Dendritic cell treated with granulocyte-macrophage colony-stimulating factor and Interleukin-4, amounts not matched to agents 40 ng/mL and 50 ng/mL, for 4 days (primary cell): ENCODE measurements around the gene RRM2.
"Not testable (repeated sequence)": the region's sequence is repeated elsewhere in the genome, so short reads cannot be mapped to it uniquely, and the experiment has no call there.

ENCODE experiments used
- H3K27ac Mint-ChIP-seq: one replicate; pipeline ENCODE4 v1.8.0; 2022; ENCODE audit warnings: mild to moderate bottlenecking, mixed read lengths
- H3K27me3 Mint-ChIP-seq: one replicate; pipeline ENCODE4 v1.8.0; 2022; ENCODE audit warnings: mild to moderate bottlenecking, mixed read lengths
- H3K36me3 Mint-ChIP-seq: one replicate; pipeline ENCODE4 v1.8.0; 2022; ENCODE audit warnings: low read depth, mixed read lengths
- H3K4me1 Mint-ChIP-seq: one replicate; pipeline ENCODE4 v1.8.0; 2022; ENCODE audit warnings: low read depth, mixed read lengths
- H3K4me3 Mint-ChIP-seq: one replicate; pipeline ENCODE4 v1.8.0; 2022; ENCODE audit warnings: mild to moderate bottlenecking, moderate library complexity, mixed read lengths
- H3K9me3 Mint-ChIP-seq: one replicate; pipeline ENCODE4 v1.8.0; 2022; ENCODE audit warnings: mixed read lengths
- intact Hi-C: fragments of 100-400 bp; cut with micrococcal nuclease; formaldehyde crosslinking; loops from one replicate; pipeline ENCODE4 v1.15.0; 2022

Gene RRM2

GRCh38 chr2:10145519-10146357 is 23.2 kb downstream of the RRM2 start:
- no peak overlapping the region for H3K27ac Mint-ChIP-seq
- intact Hi-C loops = no loop called here
- no peaks in the 10 kb centered on the region for H3K27me3 Mint-ChIP-seq
- no peaks in the 10 kb centered on the region for H3K9me3 Mint-ChIP-seq
- no peaks in the 10 kb centered on the region for H3K36me3 Mint-ChIP-seq
- no peak overlapping the region for H3K4me3 Mint-ChIP-seq
- H3K4me1 Mint-ChIP-seq = no peaks in the 10 kb centered on the region

- H3K4me1 Mint-ChIP-seq = no peaks in the 10 kb centered on the region
- no peaks in the 10 kb centered on the region for H3K9me3 Mint-ChIP-seq
- no peaks in the 10 kb centered on the region for H3K27me3 Mint-ChIP-seq
- no peak overlapping the region for H3K27ac Mint-ChIP-seq
- no peaks in the 10 kb centered on the region for H3K36me3 Mint-ChIP-seq
- intact Hi-C loops = no loop called here
- no peak overlapping the region for H3K4me3 Mint-ChIP-seq
Observed at GRCh38 chr2:10146366-10147005, 23.9 kb downstream of the RRM2 start.

DNA sequence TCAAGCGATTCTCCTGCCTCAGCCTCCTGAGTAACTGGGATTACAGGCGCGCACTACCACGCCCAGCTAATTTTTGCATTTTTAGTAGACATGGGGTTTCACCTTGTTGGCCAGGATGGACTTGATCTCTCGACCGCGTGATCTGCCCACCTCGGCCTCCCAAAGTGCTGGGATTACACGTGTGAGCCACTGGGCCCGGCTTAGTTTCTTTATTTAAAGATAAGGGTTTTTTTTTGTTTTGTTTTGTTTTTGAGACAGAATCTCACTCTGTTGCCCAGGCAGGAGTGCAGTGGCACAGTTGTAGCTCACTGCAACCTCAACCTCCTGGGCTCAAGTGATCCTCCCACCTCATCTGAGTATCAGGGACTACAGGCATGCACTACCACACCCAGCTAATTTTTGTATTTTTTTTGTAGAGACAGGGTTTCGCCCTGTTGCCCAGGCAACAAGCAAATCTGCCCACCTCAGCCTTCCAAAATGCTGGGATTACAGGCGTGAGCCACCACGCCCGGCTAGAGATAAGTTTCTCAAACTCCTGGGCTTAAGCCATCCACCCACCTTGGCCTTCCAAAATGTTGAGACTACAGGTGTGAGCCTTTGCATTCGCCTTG is 24.6 kb downstream of the RRM2 start:
- H3K4me1 Mint-ChIP-seq, H3K4me3 Mint-ChIP-seq, intact Hi-C loops, H3K9me3 Mint-ChIP-seq, H3K27me3 Mint-ChIP-seq, H3K36me3 Mint-ChIP-seq, H3K27ac Mint-ChIP-seq: not testable (repeated sequence)

DNA sequence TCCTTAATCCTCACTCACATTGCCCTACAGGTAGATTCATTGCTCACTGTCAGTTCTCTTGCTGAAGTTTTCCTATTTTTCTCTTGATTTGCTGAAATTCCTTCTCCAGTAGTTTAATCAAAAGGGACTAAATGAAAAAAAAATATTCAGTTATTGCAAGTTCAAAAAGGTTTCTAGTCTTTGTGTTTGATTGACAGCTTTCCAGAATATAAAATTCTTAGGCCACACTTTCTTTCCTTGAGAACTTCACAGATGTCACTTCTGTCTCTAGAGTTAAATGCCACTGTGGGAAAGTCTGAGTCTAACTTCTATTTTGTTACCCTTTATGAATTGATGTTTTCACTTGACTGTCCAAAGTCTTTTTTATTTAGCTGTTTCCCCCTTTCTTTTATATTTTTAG is 25.7 kb downstream of the RRM2 start:
- Mint-ChIP-seq H3K27me3 (no peaks in the 10 kb centered on the region), H3K4me1 (no peaks in the 10 kb centered on the region), H3K9me3 (no peaks in the 10 kb centered on the region), H3K4me3 (no peak overlapping the region), H3K36me3 (no peaks in the 10 kb centered on the region), H3K27ac (no peak overlapping the region)
- intact Hi-C loops = no loop called here

GRCh38 chr2:10149635-10150034 is 27.1 kb downstream of the RRM2 start:
- H3K27ac Mint-ChIP-seq = no peak overlapping the region
- H3K36me3 Mint-ChIP-seq = no peaks in the 10 kb centered on the region
- no peak overlapping the region for H3K4me3 Mint-ChIP-seq
- H3K9me3 Mint-ChIP-seq = no peaks in the 10 kb centered on the region
- intact Hi-C loops = no loop called here
- H3K4me1 Mint-ChIP-seq = no peaks in the 10 kb centered on the region
- H3K27me3 Mint-ChIP-seq = no peaks in the 10 kb centered on the region

DNA sequence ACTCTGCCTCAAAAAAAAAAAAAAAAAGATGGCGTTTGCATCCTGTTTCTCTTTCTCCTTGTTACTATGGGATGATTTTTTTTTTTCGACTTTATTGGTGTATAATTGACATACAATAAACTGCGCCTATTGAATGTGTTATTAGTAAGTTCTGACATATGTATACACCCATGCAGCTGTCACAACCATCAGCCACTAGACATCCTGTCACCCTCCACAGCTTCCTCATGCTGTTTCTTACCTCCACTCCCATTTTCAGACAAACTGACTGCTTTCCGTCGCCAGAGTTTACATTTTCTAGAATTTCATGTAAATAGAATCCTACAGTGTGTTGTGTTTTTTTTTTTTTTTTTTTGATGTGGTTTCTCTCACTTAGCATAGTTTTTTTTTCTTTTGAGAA is 27.9 kb downstream of the RRM2 start:
- intact Hi-C loops = no loop called here
- no peaks in the 10 kb centered on the region for H3K4me1 Mint-ChIP-seq
- no peaks in the 10 kb centered on the region for H3K36me3 Mint-ChIP-seq
- H3K9me3 Mint-ChIP-seq = no peaks in the 10 kb centered on the region
- no peak overlapping the region for H3K4me3 Mint-ChIP-seq
- no peaks in the 10 kb centered on the region for H3K27me3 Mint-ChIP-seq
- H3K27ac Mint-ChIP-seq = no peak overlapping the region

DNA sequence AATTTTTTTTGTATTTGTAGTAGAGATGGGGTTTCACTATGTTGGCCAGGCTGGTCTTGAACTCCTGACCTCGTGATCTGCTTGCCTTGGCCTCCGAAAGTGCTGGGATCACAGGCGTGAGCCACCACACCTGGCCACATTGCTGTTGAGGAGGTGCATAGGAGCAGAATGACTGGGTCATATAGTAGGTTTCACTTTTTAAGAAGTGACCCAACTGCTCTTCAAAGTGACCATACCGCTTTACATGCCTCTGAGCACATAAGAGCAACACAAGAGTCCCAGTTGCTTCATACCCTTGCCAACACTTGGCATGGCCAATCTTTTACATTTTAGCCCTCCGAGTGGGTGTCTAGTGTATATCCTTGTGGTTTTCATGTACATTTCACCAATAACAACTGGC is 28.9 kb downstream of the RRM2 start:
- H3K9me3 Mint-ChIP-seq = no peaks in the 10 kb centered on the region
- intact Hi-C loops = no loop called here
- no peak overlapping the region for H3K27ac Mint-ChIP-seq
- no peaks in the 10 kb centered on the region for H3K4me1 Mint-ChIP-seq
- H3K27me3 Mint-ChIP-seq = no peaks in the 10 kb centered on the region
- no peak overlapping the region for H3K4me3 Mint-ChIP-seq
- no peaks in the 10 kb centered on the region for H3K36me3 Mint-ChIP-seq

DNA sequence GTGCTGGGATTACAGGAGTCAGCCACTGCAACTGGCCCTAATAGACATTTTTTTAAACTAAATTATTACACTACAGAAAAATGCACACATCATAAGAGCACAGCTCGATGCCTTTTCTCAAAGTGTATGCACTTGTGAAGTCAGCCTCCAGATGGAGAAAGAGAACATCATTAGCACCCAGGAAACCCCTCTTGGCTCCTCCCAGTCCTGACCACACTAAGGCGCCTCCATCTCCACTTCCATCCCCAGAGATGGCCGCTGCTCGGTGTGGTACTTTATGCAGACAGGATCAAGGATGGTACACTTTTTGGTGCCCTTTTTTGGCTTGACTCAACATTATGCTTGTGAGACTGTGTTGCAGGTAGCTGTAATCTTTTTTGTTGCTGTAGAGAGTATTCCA is 34.8 kb downstream of the RRM2 start:
- peaks cover 14% of the 10 kb centered on the region for H3K36me3 Mint-ChIP-seq
- H3K4me3 Mint-ChIP-seq = no peak overlapping the region
- H3K27me3 Mint-ChIP-seq = no peaks in the 10 kb centered on the region
- intact Hi-C loops = no loop called here
- no peaks in the 10 kb centered on the region for H3K4me1 Mint-ChIP-seq
- H3K27ac Mint-ChIP-seq = no peak overlapping the region
- no peaks in the 10 kb centered on the region for H3K9me3 Mint-ChIP-seq

DNA sequence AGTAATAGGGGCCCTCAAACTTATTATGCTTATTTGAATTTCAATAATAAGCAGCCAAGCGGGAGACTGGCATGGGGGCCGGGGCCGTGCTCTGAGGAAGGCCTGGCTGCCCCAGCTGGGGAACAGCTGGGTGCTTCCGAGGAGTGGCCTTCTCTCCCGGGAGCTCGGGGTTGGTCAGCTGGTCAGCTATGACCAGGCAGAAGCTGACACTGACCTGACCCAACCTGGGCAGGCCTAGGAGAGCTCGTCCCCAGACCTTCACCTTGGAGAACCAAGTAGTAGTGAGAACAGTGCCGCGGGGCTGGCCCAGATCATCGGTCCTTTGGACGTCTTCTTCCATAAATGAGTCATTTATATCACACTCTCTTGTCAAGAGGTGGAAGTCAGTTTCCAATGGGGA is 36.1 kb downstream of the RRM2 start:
- Mint-ChIP-seq H3K36me3 (peaks cover 14% of the 10 kb centered on the region), H3K27ac (no peak overlapping the region), H3K4me1 (peaks cover 1% of the 10 kb centered on the region), H3K9me3 (no peaks in the 10 kb centered on the region), H3K4me3 (no peak overlapping the region), H3K27me3 (no peaks in the 10 kb centered on the region)
- intact Hi-C loops = no loop called here

- Mint-ChIP-seq H3K9me3 (no peaks in the 10 kb centered on the region), H3K36me3 (peaks cover 14% of the 10 kb centered on the region), H3K27ac (no peak overlapping the region)
Observed at GRCh38 chr2:10159086-10159485, 36.5 kb downstream of the RRM2 start.

DNA sequence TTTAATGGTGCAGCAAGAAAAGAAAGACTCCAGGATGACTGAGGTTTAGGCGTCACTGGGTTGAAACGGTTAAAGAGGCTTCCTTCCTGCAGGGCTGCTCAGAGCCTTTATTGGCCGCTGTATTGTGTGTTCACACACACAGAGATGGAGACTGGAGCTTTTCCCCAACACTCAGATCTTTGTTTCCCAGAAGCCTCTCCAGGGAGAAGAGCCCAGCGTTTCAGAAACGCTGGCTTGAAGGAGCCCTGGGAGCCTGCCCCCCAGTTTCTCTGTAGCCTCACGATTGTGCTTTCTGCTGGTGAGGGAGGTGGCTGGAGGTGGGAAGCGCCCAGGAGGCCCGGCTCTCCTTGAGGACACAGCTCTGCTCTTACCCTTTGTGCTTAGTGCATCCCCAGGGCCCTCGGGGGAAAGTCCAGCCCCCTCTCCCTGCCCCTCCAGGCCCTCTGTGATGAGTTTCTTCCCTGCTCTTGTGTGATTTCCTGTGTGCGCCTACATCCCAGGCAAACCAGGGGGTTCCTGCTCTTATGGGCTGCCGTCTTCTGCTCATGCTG is 37.1 kb downstream of the RRM2 start:
- no peak overlapping the region for H3K27ac Mint-ChIP-seq
- intact Hi-C loops = no loop called here
- peaks cover 14% of the 10 kb centered on the region for H3K36me3 Mint-ChIP-seq
- peaks cover 6% of the 10 kb centered on the region for H3K4me1 Mint-ChIP-seq
- no peaks in the 10 kb centered on the region for H3K9me3 Mint-ChIP-seq
- H3K4me3 Mint-ChIP-seq = no peak overlapping the region
- no peaks in the 10 kb centered on the region for H3K27me3 Mint-ChIP-seq

More at GRCh38 chr2:10159086-10159485, 36.5 kb downstream of the RRM2 start:
- intact Hi-C loops = no loop called here
- peaks cover 5% of the 10 kb centered on the region for H3K4me1 Mint-ChIP-seq
- H3K27me3 Mint-ChIP-seq = no peaks in the 10 kb centered on the region
- no peak overlapping the region for H3K4me3 Mint-ChIP-seq

GRCh38 chr2:10160203-10160955 is 37.8 kb downstream of the RRM2 start:
- H3K9me3 Mint-ChIP-seq = no peaks in the 10 kb centered on the region
- H3K36me3 Mint-ChIP-seq = peaks cover 14% of the 10 kb centered on the region
- peaks cover 6% of the 10 kb centered on the region for H3K4me1 Mint-ChIP-seq
- intact Hi-C loops = no loop called here
- no peaks in the 10 kb centered on the region for H3K27me3 Mint-ChIP-seq
- no peak overlapping the region for H3K27ac Mint-ChIP-seq
- no peak overlapping the region for H3K4me3 Mint-ChIP-seq

DNA sequence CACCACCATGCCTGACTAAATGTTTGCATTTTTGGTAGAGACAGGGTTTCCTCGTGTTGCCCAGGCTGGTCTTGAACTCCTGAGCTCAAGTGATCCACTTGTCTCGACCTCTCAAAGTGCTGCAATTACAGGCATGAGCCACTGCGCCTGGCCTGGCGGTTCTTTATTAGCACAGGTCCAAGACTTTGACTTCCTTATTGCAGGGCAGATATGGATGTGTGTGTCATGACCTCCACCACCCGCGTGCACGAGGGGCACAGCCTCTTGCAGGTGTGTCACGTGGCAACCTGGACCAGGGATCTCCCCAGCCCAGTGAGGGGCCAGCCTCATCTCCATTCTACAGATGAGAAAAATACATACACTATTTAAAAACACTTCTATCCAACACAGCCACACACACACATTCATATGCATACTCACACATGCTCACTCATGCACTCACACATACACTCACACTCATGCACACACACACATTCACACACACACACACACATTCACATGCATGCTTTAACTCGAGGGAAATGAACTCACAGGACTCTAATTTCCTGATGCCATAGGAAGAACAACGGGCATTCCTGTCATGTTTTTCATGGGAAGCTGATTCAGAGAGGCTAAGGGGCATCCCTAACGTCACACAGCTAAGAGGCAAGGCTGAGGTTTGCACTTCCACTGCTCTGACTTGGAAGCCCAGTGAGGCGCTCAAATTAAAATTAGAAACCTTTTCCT is 38.8 kb downstream of the RRM2 start:
- peaks cover 6% of the 10 kb centered on the region for H3K4me1 Mint-ChIP-seq
- H3K36me3 Mint-ChIP-seq = peaks cover 14% of the 10 kb centered on the region
- no peak overlapping the region for H3K27ac Mint-ChIP-seq
- H3K4me3 Mint-ChIP-seq = no peak overlapping the region
- intact Hi-C loops = no loop called here
- no peaks in the 10 kb centered on the region for H3K27me3 Mint-ChIP-seq
- no peaks in the 10 kb centered on the region for H3K9me3 Mint-ChIP-seq
